A549 (cell line): ENCODE measurements around the gene SEMA4D.

Experiments
- CEBPB ChIP-seq, 2 experiments: fragments of >200 bp in 1 of 2; sonication (Bioruptor Twin) in 1 of 2; formaldehyde crosslinking in 1 of 2; IDR thresholded peaks; 2 replicates each; pipeline ENCODE4 v1.6.1; 2012 to 2016
- CHD2 ChIP-seq: fragments of 150-350 bp; IDR thresholded peaks from 2 replicates; pipeline ENCODE4 v1.6.1; 2014; ENCODE audit warnings: low read length; ENCODE audit not compliant: partially characterized antibody
- CTCF ChIP-seq: fragments of >200 bp; sonication (Bioruptor Twin); formaldehyde crosslinking; IDR thresholded peaks from 3 replicates; pipeline ENCODE4 v1.5.1; 2016
- EP300 ChIP-seq, 2 experiments: fragments of >200 bp; sonication (Bioruptor Twin); formaldehyde crosslinking; IDR thresholded peaks; 2 replicates in 1 of 2; 3 replicates in 1 of 2; pipeline ENCODE4 v1.6.1; 2016 to 2017
- POLR2A ChIP-seq: IDR thresholded peaks from 2 replicates; pipeline ENCODE4 v1.6.1; 2012; ENCODE audit warnings: mild to moderate bottlenecking, low read length
- POLR2AphosphoS2 ChIP-seq: conservative IDR thresholded peaks from 2 replicates; pipeline ENCODE4 v1.6.1; 2012; ENCODE audit warnings: low read length, improper control_type of control experiment, inconsistent platforms
- REST ChIP-seq: fragments of 200-600 bp; sonication (generic); IDR thresholded peaks from 2 replicates; pipeline ENCODE4 v1.6.1; 2016; ENCODE audit warnings: antibody characterized with exemption, mild to moderate bottlenecking, moderate library complexity
- RFX5 ChIP-seq: fragments of 450-650 bp; IDR thresholded peaks from 2 replicates; pipeline ENCODE4 v1.7.1; 2014; ENCODE audit warnings: antibody characterized with exemption, mild to moderate bottlenecking, moderate library complexity
- RNF2 ChIP-seq: fragments of 200-600 bp; sonication (generic); IDR thresholded peaks from 2 replicates; pipeline ENCODE4 v1.6.1; 2016; ENCODE audit warnings: low read depth, mild to moderate bottlenecking, antibody characterized with exemption, moderate library complexity, borderline replicate concordance
- SREBF2 ChIP-seq: fragments of 450-650 bp; IDR thresholded peaks from 2 replicates; pipeline ENCODE4 v1.6.1; 2014; ENCODE audit warnings: mild to moderate bottlenecking, moderate library complexity
- USF2 ChIP-seq: fragments of 450-650 bp; IDR thresholded peaks from 2 replicates; pipeline ENCODE4 v1.6.1; 2014; ENCODE audit warnings: antibody characterized with exemption

DNA sequence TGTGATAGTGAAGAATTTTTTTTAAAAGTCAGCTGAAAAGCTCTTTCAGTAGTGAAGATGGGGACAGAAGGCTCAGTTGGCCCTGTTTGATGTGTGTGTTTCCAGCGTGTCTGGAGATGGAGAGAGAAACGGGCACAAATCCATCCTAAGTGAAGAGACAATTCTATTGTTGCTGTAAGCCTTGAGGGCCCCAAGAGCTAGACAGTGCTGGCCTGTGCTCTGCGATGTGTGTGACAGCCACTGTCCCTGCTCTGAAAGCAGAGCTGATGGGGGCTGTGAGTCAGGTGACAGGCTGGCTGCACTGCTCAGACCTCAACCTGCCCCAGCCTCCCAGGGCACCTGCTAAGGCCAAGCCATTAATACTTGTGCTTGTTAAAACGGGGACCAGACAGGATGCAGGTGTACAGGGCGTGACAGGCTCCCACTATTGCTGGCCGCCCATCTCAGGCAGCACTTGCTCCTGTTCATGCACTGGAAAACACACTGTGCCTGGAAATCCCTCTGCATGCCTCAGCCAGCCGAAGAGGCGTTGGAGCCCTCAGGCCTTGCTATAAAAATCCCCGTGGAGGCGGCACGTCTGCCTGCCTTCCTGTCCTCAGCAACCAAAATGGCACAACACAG is 44.6 kb upstream of the SEMA4D start:
- TF ChIP-seq CTCF (no peak), POLR2A (no peak), RFX5 (no peak), SREBF2 (no peak), REST (no peak), EP300 (IDR thresholded peaks at IDR 0.05) (no peak), USF2 (no peak), RNF2 (no peak), POLR2AphosphoS2 (no peak), CHD2 (no peak), CEBPB (IDR thresholded peaks at IDR 0.05) (no peak)
